ENCODE results near the gene SHH. TPM values are rescaled to one million over a fixed set of nuclear protein-coding genes. Genes with fewer than 3 reads are reported as not detected.

The SHH gene
- total RNA-seq, 4 donors from 2014 or later, result not detected

DNA sequence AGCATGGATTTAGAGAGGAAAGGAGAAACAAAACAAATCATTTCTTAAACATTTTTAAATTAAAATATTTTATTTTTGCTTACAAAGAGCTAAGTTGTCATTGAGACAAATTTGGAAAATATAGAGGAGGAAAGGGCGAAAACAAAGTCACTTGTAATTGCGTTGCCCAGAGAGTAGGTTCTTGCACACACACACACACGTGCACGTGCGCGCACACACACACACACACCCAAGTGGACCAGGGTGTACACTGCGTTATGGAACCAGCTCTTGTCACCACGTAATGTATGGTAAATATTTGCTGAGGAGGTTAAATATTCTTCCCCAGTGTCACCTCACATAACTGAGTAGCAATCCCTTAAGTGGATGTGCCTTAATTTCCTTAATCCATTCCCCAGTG lies 21.6 kb downstream of the SHH start:
- WGBS, 2 donors, result 64 to 70% methylated on average over 8 of the region's 8 CpGs
- DNase-seq, result no peak
- H3K36me3 ChIP-seq, result no peaks in the 10 kb centered on the region
- TF ChIP-seq POLR2A (IDR thresholded peaks at IDR 0.05) (no peak), CTCF (IDR thresholded peaks at IDR 0.05) (no peak)
- H3K4me3 ChIP-seq, result no peak overlapping the region
- H3K9me3 ChIP-seq, result no peaks in the 10 kb centered on the region
- peaks cover 3 to 24% (median 13%) of the 10 kb centered on the region in 3 donors for H3K4me1 ChIP-seq
- H3K27ac ChIP-seq, result no peak overlapping the region
- intact Hi-C loops (cut with DNase I), result no loop called here
- peaks cover 0 to 29% (median 0%) of the 10 kb centered on the region in 4 donors for H3K27me3 ChIP-seq

DNA sequence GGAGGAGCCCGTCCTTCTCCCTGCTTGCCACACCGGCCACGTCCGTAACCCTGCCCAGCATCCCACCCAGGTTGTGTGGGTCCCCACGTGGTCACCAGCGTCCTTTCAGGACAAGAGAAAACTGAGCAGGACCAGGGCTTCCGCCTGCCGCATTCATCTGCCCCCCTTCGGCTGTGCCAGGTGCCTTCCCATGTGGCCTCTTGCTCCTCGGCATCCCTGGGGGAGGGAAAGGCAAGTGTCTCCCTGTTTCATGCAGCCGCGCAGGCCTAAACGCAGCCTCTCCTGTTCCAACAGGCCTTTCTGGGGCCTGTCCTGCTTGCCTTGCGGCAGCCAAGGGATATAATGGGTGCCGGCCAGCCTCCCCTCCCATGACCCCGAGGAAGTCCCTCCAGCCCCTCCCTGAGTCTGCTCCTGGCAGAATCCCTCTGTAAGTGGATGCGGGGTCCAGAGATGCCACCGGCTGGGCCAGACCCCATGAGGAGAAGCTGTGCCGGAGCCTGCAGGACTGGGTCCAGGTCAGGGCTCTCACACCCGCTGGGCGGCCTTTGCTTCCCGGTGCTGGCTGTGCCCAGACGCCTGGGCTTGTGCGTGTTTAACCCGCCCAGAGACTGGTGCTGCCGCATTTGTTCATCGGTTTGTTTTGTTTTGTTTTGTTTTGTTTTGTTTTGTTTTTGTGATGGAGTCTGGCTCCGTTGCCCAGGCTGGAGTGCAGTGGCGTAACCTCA lies 23.1 kb downstream of the SHH start:
- peak overlapping the region in 1 of 4 donors; percentile 11 for H3K27ac ChIP-seq
- peaks cover 0 to 9% (median 0%) of the 10 kb centered on the region in 3 donors for H3K36me3 ChIP-seq
- 60 to 71% methylated on average over 16 to 22 of the region's 29 CpGs for WGBS, 2 donors
- no peaks in the 10 kb centered on the region for H3K9me3 ChIP-seq
- H3K27me3 ChIP-seq, result peaks cover 0 to 18% (median 0%) of the 10 kb centered on the region in 4 donors
- H3K4me3 ChIP-seq, result no peak overlapping the region
- TF ChIP-seq POLR2A (IDR thresholded peaks at IDR 0.05) (no peak), CTCF (IDR thresholded peaks at IDR 0.05) (no peak)
- H3K4me1 ChIP-seq, result peaks cover 3 to 24% (median 13%) of the 10 kb centered on the region in 3 donors
- DNase-seq, result no peak
- intact Hi-C loops (cut with DNase I), result no loop called here

DNA sequence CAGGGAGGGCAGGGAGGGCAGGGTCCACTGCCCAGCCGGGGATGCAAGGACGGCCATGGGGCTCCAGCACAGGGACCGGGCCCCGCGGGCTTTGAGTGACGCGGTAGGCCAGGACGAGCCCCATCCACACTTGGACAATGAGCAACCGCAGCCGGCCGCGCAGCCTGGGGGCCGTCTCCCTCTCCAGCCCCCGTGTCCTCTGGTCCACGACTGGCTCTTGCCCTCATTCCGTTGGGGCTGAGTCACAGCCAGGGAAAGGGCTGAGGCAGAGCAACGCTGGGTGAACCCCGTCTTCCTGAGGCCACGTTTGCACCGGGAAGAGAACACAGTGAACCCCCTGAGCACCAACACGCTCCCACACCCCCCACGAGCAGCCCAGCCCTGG lies 23.7 kb downstream of the SHH start:
- H3K36me3 ChIP-seq, result peaks cover 0 to 15% (median 0%) of the 10 kb centered on the region in 3 donors
- H3K27me3 ChIP-seq, result peaks cover 0 to 18% (median 0%) of the 10 kb centered on the region in 4 donors
- 40 to 71% methylated on average over 1 to 15 of the region's 22 CpGs for WGBS, 2 donors
- H3K4me3 ChIP-seq, result no peak overlapping the region
- peaks cover 3 to 24% (median 13%) of the 10 kb centered on the region in 3 donors for H3K4me1 ChIP-seq
- peak overlapping the region in 1 of 4 donors; percentile 11 for H3K27ac ChIP-seq
- no peak for DNase-seq
- H3K9me3 ChIP-seq, result no peaks in the 10 kb centered on the region
- intact Hi-C loops (cut with DNase I), result no loop called here
- no peak for TF ChIP-seq POLR2A (IDR thresholded peaks at IDR 0.05)
- no peak for TF ChIP-seq CTCF (IDR thresholded peaks at IDR 0.05)

DNA sequence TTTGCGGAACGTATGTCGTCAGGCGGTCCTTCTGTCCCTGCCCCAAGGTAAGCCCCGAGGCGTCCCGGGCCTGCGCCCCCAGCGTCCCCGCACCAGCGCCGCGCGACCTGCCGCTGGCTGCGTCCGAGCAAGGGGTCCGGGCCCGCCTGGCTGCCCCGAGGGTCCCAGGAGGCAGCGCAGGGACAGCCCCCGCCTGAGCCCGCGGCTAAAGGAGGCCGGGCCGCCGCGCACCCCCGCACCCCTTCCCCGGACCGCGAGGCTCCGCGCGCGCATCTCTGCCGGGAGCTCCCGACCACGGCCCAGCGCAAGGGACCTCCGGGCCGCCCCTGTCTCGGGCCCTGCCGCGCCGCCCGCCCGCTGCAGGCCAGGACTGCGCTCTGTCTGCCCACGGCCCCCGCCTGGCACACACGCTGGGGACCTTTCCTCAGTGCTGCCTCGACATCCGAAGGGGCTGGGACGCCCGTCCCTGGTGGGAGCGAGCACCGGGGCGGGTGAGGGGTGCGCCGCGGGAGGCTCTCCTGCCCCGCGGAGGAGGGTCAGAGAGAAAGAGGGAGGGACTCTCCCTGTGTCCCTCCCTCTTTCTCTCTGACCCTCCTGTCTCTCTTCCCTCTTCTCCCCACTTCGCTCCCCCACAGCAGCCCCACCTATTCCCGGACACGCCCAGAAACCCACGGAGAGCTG lies 25.0 kb downstream of the SHH start:
- intact Hi-C loops (cut with DNase I), result no loop called here
- Histone ChIP-seq H3K27ac (no peak overlapping the region), H3K9me3 (no peaks in the 10 kb centered on the region), H3K27me3 (peaks cover 0 to 18% (median 0%) of the 10 kb centered on the region in 4 donors), H3K4me3 (peak overlapping the region; percentile 33 to 61 (median 40)), H3K4me1 (peaks cover 3 to 24% (median 13%) of the 10 kb centered on the region in 3 donors), H3K36me3 (peaks cover 0 to 27% (median 0%) of the 10 kb centered on the region in 3 donors)
- no peak for TF ChIP-seq POLR2A (IDR thresholded peaks at IDR 0.05)
- TF ChIP-seq CTCF (IDR thresholded peaks at IDR 0.05), result no peak
- 2 to 8% methylated on average over 6 to 12 of the region's 68 CpGs for WGBS, 2 donors
- DNase-seq, result no peak

GRCh38 chr7:155786491-155786890 lies 25.8 kb downstream of the SHH start:
- peaks cover 3 to 24% (median 13%) of the 10 kb centered on the region in 3 donors for H3K4me1 ChIP-seq
- no peak for DNase-seq
- TF ChIP-seq POLR2A (IDR thresholded peaks at IDR 0.05) (no peak), CTCF (IDR thresholded peaks at IDR 0.05) (no peak)

More at GRCh38 chr7:155786491-155786890, 25.8 kb downstream of the SHH start:
- Histone ChIP-seq H3K27me3 (peaks cover 0 to 18% (median 0%) of the 10 kb centered on the region in 4 donors), H3K9me3 (no peaks in the 10 kb centered on the region), H3K4me3 (no peak overlapping the region), H3K36me3 (peaks cover 0 to 35% (median 0%) of the 10 kb centered on the region in 3 donors), H3K27ac (no peak overlapping the region)
- intact Hi-C loops (cut with DNase I), result no loop called here
- WGBS, 2 donors, result 89 to 91% methylated on average over 10 of the region's 10 CpGs
